K562 (cell line): ENCODE results near the gene ARHGDIA. TPM values are rescaled to one million over a fixed set of nuclear protein-coding genes. Genes with fewer than 3 reads are reported as not detected.
A peak's percentile ranks its signal among the peaks of the same experiment; 100 is the strongest.

Experiments used
- BRCA1 ChIP-seq, 2 experiments: fragments of 450-650 bp in 1 of 2; sonication (generic) in 1 of 2; formaldehyde crosslinking in 1 of 2; IDR thresholded peaks; 2 replicates each; pipeline versions ENCODE4 v1.5.0 to v1.6.1; 2017 to 2020; ENCODE audit warnings: mild to moderate bottlenecking in 1 of 2, missing genetic modification reagents in 1 of 2
- ERF ChIP-seq: fragments of 450-650 bp; formaldehyde crosslinking; IDR thresholded peaks from 2 replicates; pipeline ENCODE4 v1.4.0; 2020; ENCODE audit warnings: mild to moderate bottlenecking, mixed read lengths
- KLF13 ChIP-seq: fragments of 450-650 bp; IDR thresholded peaks from 2 replicates; pipeline ENCODE4 v1.6.1; 2016; ENCODE audit warnings: missing genetic modification characterization, low read depth, mild to moderate bottlenecking, missing compliant biosample characterization, moderate library complexity, borderline replicate concordance
- MLX ChIP-seq, 2 experiments: fragments of 450-650 bp in 1 of 2; sonication (generic) in 1 of 2; formaldehyde crosslinking; conservative IDR thresholded peaks; 2 replicates each; pipeline versions ENCODE4 v1.4.0 to v1.8.1; 2020 to 2022; ENCODE audit warnings: mild to moderate bottlenecking in 1 of 2, missing genetic modification reagents in 1 of 2
- MTA1 ChIP-seq: fragments of 450-650 bp; IDR thresholded peaks from 2 replicates; pipeline ENCODE4 v1.6.1; 2017; ENCODE audit warnings: borderline replicate concordance
- NR2C2 ChIP-seq, 2 experiments: fragments of 200-800 bp in 1 of 2; sonication (Bioruptor generic) in 1 of 2; sonication (generic) in 1 of 2; formaldehyde crosslinking in 1 of 2; IDR thresholded peaks; 2 replicates each; pipeline versions ENCODE4 v1.6.1 to v1.8.0; 2016 to 2022; ENCODE audit warnings: mild to moderate bottlenecking in 1 of 2, missing compliant biosample characterization in 1 of 2, missing genetic modification characterization in 1 of 2, missing genetic modification reagents in 1 of 2
- PTRF ChIP-seq: fragments of 450-650 bp; IDR thresholded peaks from 2 replicates; pipeline ENCODE4 v1.6.1; 2016; ENCODE audit warnings: mild to moderate bottlenecking, missing genetic modification characterization, missing compliant biosample characterization
- SIN3A ChIP-seq, 2 experiments: fragments of 150-350 bp in 1 of 2; IDR thresholded peaks; 2 replicates each; pipeline ENCODE4 v1.6.1; 2011 to 2016; ENCODE audit warnings: borderline replicate concordance in 2 of 2, low read depth in 2 of 2, low read length in 2 of 2, mild to moderate bottlenecking in 2 of 2, moderate library complexity in 2 of 2; ENCODE audit not compliant: control insufficient read depth in 1 of 2
- SMAD2 ChIP-seq: fragments of 150-350 bp; IDR thresholded peaks from 2 replicates; pipeline ENCODE4 v1.6.1; 2014; ENCODE audit warnings: low read depth, mild to moderate bottlenecking, low read length
- SMAD4 ChIP-seq: fragments of 250-450 bp; sonication (Bioruptor Pico); conservative IDR thresholded peaks from 2 replicates; pipeline ENCODE4 v1.8.0; 2021; ENCODE audit warnings: inconsistent platforms, mild to moderate bottlenecking, moderate library complexity
- SMARCA5 ChIP-seq: fragments of 450-650 bp; IDR thresholded peaks from 2 replicates; pipeline ENCODE4 v1.6.1; 2016
- ZBTB49 ChIP-seq: sonication (generic); formaldehyde crosslinking; IDR thresholded peaks from 2 replicates; pipeline ENCODE4 v1.8.0; 2022; ENCODE audit warnings: missing genetic modification reagents, mild to moderate bottlenecking, borderline replicate concordance
- ZFPM2 ChIP-seq: fragments of 250-450 bp; sonication (Bioruptor Pico); IDR thresholded peaks from 2 replicates; pipeline ENCODE4 v1.5.1; 2022; ENCODE audit warnings: mild to moderate bottlenecking
- ZNF124 ChIP-seq: sonication (generic); formaldehyde crosslinking; IDR thresholded peaks from 2 replicates; pipeline ENCODE4 v1.8.1; 2022; ENCODE audit warnings: missing genetic modification reagents
- ZNF41 ChIP-seq: fragments of 250-450 bp; sonication (Bioruptor Pico); conservative IDR thresholded peaks from 2 replicates; pipeline ENCODE4 v1.4.0; 2020; ENCODE audit warnings: mild to moderate bottlenecking
- ZNF551 ChIP-seq: fragments of 250-450 bp; sonication (Bioruptor Pico); IDR thresholded peaks from 2 replicates; pipeline ENCODE4 v1.5.0; 2021; ENCODE audit warnings: mild to moderate bottlenecking, moderate library complexity
- ZNF785 ChIP-seq: fragments of 250-450 bp; sonication (Bioruptor Pico); IDR thresholded peaks from 2 replicates; pipeline ENCODE4 v1.4.0; 2020; ENCODE audit warnings: mild to moderate bottlenecking
- polyA plus RNA-seq, 8 experiments: library from polyadenylated mRNA; depleted of rRNA in 4 of 8; stranded (reverse) in 5 of 8; unstranded in 3 of 8; fragments of >200 nt; fragmentation: Nextera tagmentation in 2 of 8; fragmentation: Illumina TruSeq in 1 of 8; extraction: Ambion mirVana in 2 of 8; extraction: Trizol in 1 of 8; gene quantifications; 2 replicates each; pipeline versions ENCODE4 v1.2.1 to v1.2.3, GENCODE V29; 2011 to 2014; ENCODE audit warnings: inconsistent platforms in 1 of 8, missing spikeins in 1 of 8
- total RNA-seq, 7 experiments: library from RNA; depleted of rRNA in 6 of 7; stranded (reverse); fragments of >200 nt in 6 of 7; fragmentation: Illumina TruSeq in 2 of 7; extraction: Trizol in 2 of 7; gene quantifications; 2 replicates each; pipeline versions ENCODE4 v1.2.1 to v1.2.3, GENCODE V29; 2011 to 2021; ENCODE audit warnings: low replicate concordance in 1 of 7
- TF ChIP-seq, protein P1 (sequence below), 3 experiments: IDR thresholded peaks in 2 of 3; conservative IDR thresholded peaks in 1 of 3; 2 replicates each; pipeline ENCODE4 v1.5.1; 2011 to 2012; ENCODE audit warnings: low read length in 3 of 3, mild to moderate bottlenecking in 3 of 3, control low read depth in 2 of 3, improper control_type of control experiment in 1 of 3, inconsistent platforms in 1 of 3, low read depth in 1 of 3, mixed read lengths in 1 of 3, moderate library complexity in 1 of 3; ENCODE audit not compliant: insufficient read depth in 2 of 3
- TF ChIP-seq, protein P2 (sequence below): fragments of 250-450 bp; sonication (Bioruptor Pico); IDR thresholded peaks from 2 replicates; pipeline ENCODE4 v1.9.0; 2021; ENCODE audit warnings: mild to moderate bottlenecking, inconsistent platforms

ARHGDIA gene
- total and polyA plus RNA-seq, 9 of the 15 experiments (the other 6 are each of a cell fraction or from before 2014, with no cell fraction given), result 9.6 to 340 (median 97.6) TPM

DNA sequence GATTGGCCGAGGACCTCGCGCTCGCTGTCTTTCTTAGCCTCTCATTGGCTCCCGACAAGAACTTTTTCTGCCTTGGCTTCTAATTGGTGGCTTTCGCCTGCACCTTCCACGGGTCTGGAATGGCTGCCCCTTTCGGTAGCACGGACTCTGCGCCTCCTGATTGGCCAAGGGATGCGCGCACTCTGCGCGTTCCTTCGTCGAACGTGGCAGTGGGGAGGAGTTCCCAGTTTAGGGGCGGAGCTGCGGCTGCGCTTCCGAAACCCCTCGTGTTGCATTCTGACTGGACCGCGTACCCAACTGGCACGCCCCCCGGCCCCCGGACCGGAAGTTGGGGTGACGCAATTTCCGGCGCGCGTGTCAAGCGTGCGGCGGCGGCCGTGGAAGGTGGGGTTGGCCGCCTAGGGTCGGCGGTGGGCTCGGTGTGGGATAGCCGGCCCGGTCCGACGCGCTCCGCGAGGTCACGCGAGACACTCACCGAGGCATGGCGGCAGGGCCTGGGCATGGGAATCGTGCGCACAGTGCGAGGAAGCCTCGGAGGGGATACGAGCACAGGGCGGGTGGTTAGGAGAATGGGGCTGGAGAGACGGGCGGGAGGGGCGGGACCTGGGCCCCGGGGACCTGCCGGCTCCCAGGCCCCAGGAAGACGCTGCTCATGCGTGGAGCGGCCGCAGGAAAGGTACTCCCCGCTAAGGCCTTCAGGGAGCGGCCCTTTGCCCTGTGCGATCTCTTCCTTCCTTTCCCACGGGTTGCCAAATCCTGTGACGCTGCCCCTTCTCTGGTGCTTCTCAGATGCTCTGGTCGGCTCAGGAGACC, 10.2 kb downstream of the ARHGDIA start (continued):
- TF ChIP-seq MLX (CRISPR knock-in tag; conservative IDR thresholded peaks at IDR 0.05) (0 out of 4 replicates have a peak, but pooled peaks of 1 of the 2 experiments have one; percentile 8), NR2C2 (CRISPR knock-in tag; IDR thresholded peaks at IDR 0.05) (no peak), NR2C2 (tag; IDR thresholded peaks at IDR 0.05) (peak; percentile 93), SMAD2 (no peak), ZFPM2 (0 out of 2 replicates have a peak, but pooled peaks have one; percentile 11), MTA1 (peak; percentile 80), KLF13 (tag) (no peak; the same call in 1 of the 2 replicates), ZNF785 (CRISPR knock-in tag) (peak; percentile 69; the same call in 1 of the 2 replicates), SMARCA5 (no peak), SIN3A (IDR thresholded peaks at IDR 0.05; ENCODE audit: borderline replicate concordance in 2 of 2, control insufficient read depth in 1 of 2, low read depth in 2 of 2, low read length in 2 of 2) (peak; percentile 16 to 94; a peak in 2 of 4 replicates), ZNF551 (CRISPR knock-in tag) (no peak), BRCA1 (IDR thresholded peaks at IDR 0.05) (no peak), BRCA1 (CRISPR knock-in tag; IDR thresholded peaks at IDR 0.05) (no peak), ZBTB49 (CRISPR knock-in tag) (no peak), ERF (peak; percentile 96), PTRF (tag) (peak; percentile 90), SMAD4 (CRISPR knock-in tag) (peak; percentile 97), ZNF41 (no peak; the same call in 1 of the 2 replicates), ZNF124 (CRISPR knock-in tag) (no peak)
- TF ChIP-seq, protein P1, sequence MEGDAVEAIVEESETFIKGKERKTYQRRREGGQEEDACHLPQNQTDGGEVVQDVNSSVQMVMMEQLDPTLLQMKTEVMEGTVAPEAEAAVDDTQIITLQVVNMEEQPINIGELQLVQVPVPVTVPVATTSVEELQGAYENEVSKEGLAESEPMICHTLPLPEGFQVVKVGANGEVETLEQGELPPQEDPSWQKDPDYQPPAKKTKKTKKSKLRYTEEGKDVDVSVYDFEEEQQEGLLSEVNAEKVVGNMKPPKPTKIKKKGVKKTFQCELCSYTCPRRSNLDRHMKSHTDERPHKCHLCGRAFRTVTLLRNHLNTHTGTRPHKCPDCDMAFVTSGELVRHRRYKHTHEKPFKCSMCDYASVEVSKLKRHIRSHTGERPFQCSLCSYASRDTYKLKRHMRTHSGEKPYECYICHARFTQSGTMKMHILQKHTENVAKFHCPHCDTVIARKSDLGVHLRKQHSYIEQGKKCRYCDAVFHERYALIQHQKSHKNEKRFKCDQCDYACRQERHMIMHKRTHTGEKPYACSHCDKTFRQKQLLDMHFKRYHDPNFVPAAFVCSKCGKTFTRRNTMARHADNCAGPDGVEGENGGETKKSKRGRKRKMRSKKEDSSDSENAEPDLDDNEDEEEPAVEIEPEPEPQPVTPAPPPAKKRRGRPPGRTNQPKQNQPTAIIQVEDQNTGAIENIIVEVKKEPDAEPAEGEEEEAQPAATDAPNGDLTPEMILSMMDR (IDR thresholded peaks at IDR 0.05 in 2 of 3, conservative IDR thresholded peaks at IDR 0.05 in 1 of 3; ENCODE audit: insufficient read depth in 2 of 3, low read depth in 1 of 3, low read length in 3 of 3), result no peak
- TF ChIP-seq, protein P2, sequence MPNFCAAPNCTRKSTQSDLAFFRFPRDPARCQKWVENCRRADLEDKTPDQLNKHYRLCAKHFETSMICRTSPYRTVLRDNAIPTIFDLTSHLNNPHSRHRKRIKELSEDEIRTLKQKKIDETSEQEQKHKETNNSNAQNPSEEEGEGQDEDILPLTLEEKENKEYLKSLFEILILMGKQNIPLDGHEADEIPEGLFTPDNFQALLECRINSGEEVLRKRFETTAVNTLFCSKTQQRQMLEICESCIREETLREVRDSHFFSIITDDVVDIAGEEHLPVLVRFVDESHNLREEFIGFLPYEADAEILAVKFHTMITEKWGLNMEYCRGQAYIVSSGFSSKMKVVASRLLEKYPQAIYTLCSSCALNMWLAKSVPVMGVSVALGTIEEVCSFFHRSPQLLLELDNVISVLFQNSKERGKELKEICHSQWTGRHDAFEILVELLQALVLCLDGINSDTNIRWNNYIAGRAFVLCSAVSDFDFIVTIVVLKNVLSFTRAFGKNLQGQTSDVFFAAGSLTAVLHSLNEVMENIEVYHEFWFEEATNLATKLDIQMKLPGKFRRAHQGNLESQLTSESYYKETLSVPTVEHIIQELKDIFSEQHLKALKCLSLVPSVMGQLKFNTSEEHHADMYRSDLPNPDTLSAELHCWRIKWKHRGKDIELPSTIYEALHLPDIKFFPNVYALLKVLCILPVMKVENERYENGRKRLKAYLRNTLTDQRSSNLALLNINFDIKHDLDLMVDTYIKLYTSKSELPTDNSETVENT (CRISPR knock-in tag), result no peak; the same call in 1 of the 2 replicates
